Osteocyte (in vitro differentiated cells): ENCODE data around the gene STX1A. TPM values are rescaled to one million over a fixed set of nuclear protein-coding genes. Genes with fewer than 3 reads are reported as not detected.

ENCODE experiments used
- DNase-seq: peaks from one replicate; pipeline ENCODE4 v3.0.0; 2021; ENCODE audit warnings: mixed read lengths; ENCODE audit not compliant: unreplicated experiment; ENCODE audit errors: extremely low spot score
- H3K27ac Mint-ChIP-seq: one replicate; pipeline ENCODE4 v1.8.0; 2021; ENCODE audit warnings: mild to moderate bottlenecking, mixed read lengths; ENCODE audit not compliant: unreplicated experiment
- H3K27me3 Mint-ChIP-seq: one replicate; pipeline ENCODE4 v1.8.0; 2021; ENCODE audit warnings: mixed read lengths; ENCODE audit not compliant: unreplicated experiment
- H3K36me3 Mint-ChIP-seq: one replicate; pipeline ENCODE4 v1.8.0; 2021; ENCODE audit warnings: mixed read lengths; ENCODE audit not compliant: unreplicated experiment
- H3K4me1 Mint-ChIP-seq: one replicate; pipeline ENCODE4 v1.8.0; 2021; ENCODE audit warnings: mixed read lengths; ENCODE audit not compliant: unreplicated experiment
- H3K4me3 Mint-ChIP-seq: one replicate; pipeline ENCODE4 v1.8.0; 2021; ENCODE audit warnings: mild to moderate bottlenecking, moderate library complexity, mixed read lengths; ENCODE audit not compliant: unreplicated experiment
- H3K9me3 Mint-ChIP-seq: one replicate; pipeline ENCODE4 v1.8.0; 2021; ENCODE audit warnings: mixed read lengths; ENCODE audit not compliant: unreplicated experiment
- CTCF ChIP-seq: fragments of 200-600 bp; sonication (generic); IDR thresholded peaks from 2 replicates; pipeline ENCODE4 v1.5.0; 2021; ENCODE audit warnings: antibody characterized with exemption, mild to moderate bottlenecking, moderate library complexity
- total RNA-seq: library from RNA; stranded (reverse); gene quantifications from 2 replicates; pipeline ENCODE4 v1.2.1, GENCODE V29; 2021

Gene STX1A
- total RNA-seq, 1 donor from 2014 or later: 24.0 TPM

GRCh38 chr7:73700069-73700423, 19.4 kb downstream of the STX1A start:
- no peak for DNase-seq
- Mint-ChIP-seq H3K9me3 (no peaks in the 10 kb centered on the region), H3K36me3 (peaks cover 26% of the 10 kb centered on the region), H3K27ac (no peak overlapping the region), H3K4me3 (no peak overlapping the region), H3K27me3 (no peaks in the 10 kb centered on the region), H3K4me1 (peaks cover 9% of the 10 kb centered on the region)
- TF ChIP-seq CTCF: no peak

- no peak overlapping the region for H3K4me3 Mint-ChIP-seq
- TF ChIP-seq CTCF: no peak
- no peaks in the 10 kb centered on the region for H3K27me3 Mint-ChIP-seq
- peaks cover 3% of the 10 kb centered on the region for H3K4me1 Mint-ChIP-seq
- H3K9me3 Mint-ChIP-seq: no peaks in the 10 kb centered on the region
- peaks cover 30% of the 10 kb centered on the region for H3K36me3 Mint-ChIP-seq
- DNase-seq: no peak
- no peak overlapping the region for H3K27ac Mint-ChIP-seq
Measured at GRCh38 chr7:73699370-73700068, 19.9 kb downstream of the STX1A start.

GRCh38 chr7:73698410-73698809, 21.1 kb downstream of the STX1A start:
- H3K27me3 Mint-ChIP-seq: no peaks in the 10 kb centered on the region
- TF ChIP-seq CTCF: no peak
- H3K36me3 Mint-ChIP-seq: peaks cover 34% of the 10 kb centered on the region
- DNase-seq: no peak
- H3K9me3 Mint-ChIP-seq: no peaks in the 10 kb centered on the region
- no peaks in the 10 kb centered on the region for H3K4me1 Mint-ChIP-seq
- H3K4me3 Mint-ChIP-seq: no peak overlapping the region
- no peak overlapping the region for H3K27ac Mint-ChIP-seq

GRCh38 chr7:73696372-73696771, 23.1 kb downstream of the STX1A start:
- H3K36me3 Mint-ChIP-seq: peaks cover 35% of the 10 kb centered on the region

GRCh38 chr7:73690646-73691045, 28.8 kb downstream of the STX1A start:
- H3K27ac Mint-ChIP-seq: no peak overlapping the region
- H3K9me3 Mint-ChIP-seq: no peaks in the 10 kb centered on the region
- DNase-seq: no peak
- H3K27me3 Mint-ChIP-seq: no peaks in the 10 kb centered on the region
- H3K36me3 Mint-ChIP-seq: peaks cover 38% of the 10 kb centered on the region
- H3K4me3 Mint-ChIP-seq: no peak overlapping the region
- TF ChIP-seq CTCF: no peak
- no peaks in the 10 kb centered on the region for H3K4me1 Mint-ChIP-seq

More at GRCh38 chr7:73696372-73696771, 23.1 kb downstream of the STX1A start:
- no peak for DNase-seq
- TF ChIP-seq CTCF: no peak
- no peak overlapping the region for H3K27ac Mint-ChIP-seq
- H3K27me3 Mint-ChIP-seq: no peaks in the 10 kb centered on the region
- no peaks in the 10 kb centered on the region for H3K4me1 Mint-ChIP-seq
- no peaks in the 10 kb centered on the region for H3K9me3 Mint-ChIP-seq
- H3K4me3 Mint-ChIP-seq: no peak overlapping the region
